DND-41 (cell line): Measurements from ENCODE around the gene SERPING1.

Source experiments
- ATAC-seq: fragments of 200-7000 bp; cut with Tn5 transposase; 3 replicates; pipeline ENCODE4 v1.9.1; 2021; ENCODE audit warnings: low read depth; ENCODE audit not compliant: insufficient read depth
- DNase-seq: peaks from one replicate; pipeline ENCODE4 v3.0.0-alpha.2; 2020
- H2AFZ ChIP-seq: 2 replicates; pipeline ENCODE4 v1.6.0; 2012; ENCODE audit warnings: low read depth, low read length
- H3K27ac ChIP-seq: 2 replicates; pipeline ENCODE4 v1.5.1; 2012; ENCODE audit warnings: low read length, inconsistent platforms
- H3K27me3 ChIP-seq: fragments of 200-600 bp; sonication (generic); 2 replicates; pipeline ENCODE4 v1.6.0; 2012; ENCODE audit warnings: low read length, mild to moderate bottlenecking, inconsistent platforms; ENCODE audit not compliant: insufficient read depth, poor library complexity
- H3K36me3 ChIP-seq: 2 replicates; pipeline ENCODE4 v1.5.1; 2012; ENCODE audit warnings: low read length, inconsistent platforms; ENCODE audit not compliant: insufficient read depth
- H3K4me1 ChIP-seq: 2 replicates; pipeline ENCODE4 v1.5.1; 2012; ENCODE audit warnings: mild to moderate bottlenecking, low read length; ENCODE audit not compliant: insufficient read depth
- H3K4me2 ChIP-seq: 2 replicates; pipeline ENCODE4 v1.6.0; 2012; ENCODE audit warnings: mild to moderate bottlenecking, moderate library complexity, low read length, inconsistent platforms; ENCODE audit not compliant: insufficient read depth
- H3K4me3 ChIP-seq, 2 experiments: fragments of 200-600 bp in 1 of 2; shearing (Covaris generic) in 1 of 2; 2 replicates each; pipeline ENCODE4 v1.5.1; 2012 to 2016; ENCODE audit warnings: inconsistent platforms in 2 of 2, low read length in 2 of 2, mild to moderate bottlenecking in 2 of 2, low read depth in 1 of 2, moderate library complexity in 1 of 2
- H3K79me2 ChIP-seq: 2 replicates; pipeline ENCODE4 v1.6.0; 2012; ENCODE audit warnings: low read length, inconsistent platforms; ENCODE audit not compliant: insufficient read depth
- H3K9ac ChIP-seq: 2 replicates; pipeline ENCODE4 v1.6.0; 2012; ENCODE audit warnings: low read depth, mild to moderate bottlenecking, inconsistent platforms, low read length, moderate library complexity
- H3K9me3 ChIP-seq: 2 replicates; pipeline ENCODE4 v1.5.1; 2012; ENCODE audit warnings: low read length, moderate library complexity, mild to moderate bottlenecking, inconsistent platforms; ENCODE audit not compliant: insufficient read depth, severe bottlenecking
- H4K20me1 ChIP-seq: 2 replicates; pipeline ENCODE4 v1.6.0; 2012; ENCODE audit warnings: low read length; ENCODE audit not compliant: insufficient read depth
- EZH2 ChIP-seq: IDR thresholded peaks from 3 replicates; pipeline ENCODE4 v1.6.1; 2012; ENCODE audit warnings: borderline replicate concordance, low read depth, mild to moderate bottlenecking, moderate library complexity, low read length, inconsistent platforms; ENCODE audit not compliant: severe bottlenecking
- TF ChIP-seq, protein P1 (sequence below): IDR thresholded peaks from 2 replicates; pipeline ENCODE4 v1.5.1; 2012; ENCODE audit warnings: borderline replicate concordance, low read length, moderate library complexity, mild to moderate bottlenecking; ENCODE audit not compliant: poor library complexity, severe bottlenecking; ENCODE audit errors: extremely low read depth

The SERPING1 gene

DNA sequence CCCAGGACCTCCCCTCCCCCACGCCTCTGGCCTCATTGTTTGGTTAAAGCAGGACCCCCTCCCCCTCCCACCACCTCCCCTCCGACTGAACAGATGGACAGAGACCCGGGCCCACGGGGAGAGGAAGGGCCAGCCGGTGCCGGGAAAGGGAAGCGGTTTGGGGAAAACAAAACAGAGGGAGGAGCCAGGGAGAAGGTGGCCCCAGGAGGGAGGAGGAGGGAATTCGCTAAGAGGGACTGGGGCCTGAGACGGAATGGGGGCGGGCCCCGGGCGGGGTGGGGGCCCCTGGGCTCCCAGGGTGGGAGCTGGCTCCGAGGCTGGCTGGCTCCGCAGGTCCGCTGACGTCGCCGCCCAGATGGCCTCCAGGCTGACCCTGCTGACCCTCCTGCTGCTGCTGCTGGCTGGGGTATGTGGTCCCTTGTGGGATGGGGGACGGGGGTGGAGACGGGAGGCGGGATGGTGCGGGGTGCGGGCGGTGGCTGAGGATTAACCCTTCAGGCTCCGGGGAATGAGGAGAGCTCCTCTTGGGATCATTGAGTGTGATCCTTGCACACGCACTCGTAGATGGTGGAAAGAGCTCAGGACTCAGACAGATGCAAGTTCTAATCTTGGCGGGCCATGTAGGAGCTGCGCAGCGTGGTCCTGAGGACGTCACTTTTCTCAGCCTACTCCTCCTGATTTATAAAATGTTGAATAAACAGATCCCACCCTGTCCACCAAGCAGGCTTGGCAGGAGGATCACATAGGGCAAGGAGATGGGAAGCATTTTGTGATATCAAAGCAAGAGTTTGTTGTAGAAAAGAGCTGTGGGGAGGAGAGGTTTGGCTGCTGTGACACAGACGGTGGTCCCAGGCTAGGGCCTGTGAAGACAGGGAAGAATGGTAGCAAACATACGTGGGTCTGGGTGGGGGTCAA, 688 bp downstream of the SERPING1 start:
- no peak overlapping the region for H3K4me2 ChIP-seq
- no peaks in the 10 kb centered on the region for H3K9me3 ChIP-seq
- TF ChIP-seq EZH2 = no peak
- TF ChIP-seq, protein P1, sequence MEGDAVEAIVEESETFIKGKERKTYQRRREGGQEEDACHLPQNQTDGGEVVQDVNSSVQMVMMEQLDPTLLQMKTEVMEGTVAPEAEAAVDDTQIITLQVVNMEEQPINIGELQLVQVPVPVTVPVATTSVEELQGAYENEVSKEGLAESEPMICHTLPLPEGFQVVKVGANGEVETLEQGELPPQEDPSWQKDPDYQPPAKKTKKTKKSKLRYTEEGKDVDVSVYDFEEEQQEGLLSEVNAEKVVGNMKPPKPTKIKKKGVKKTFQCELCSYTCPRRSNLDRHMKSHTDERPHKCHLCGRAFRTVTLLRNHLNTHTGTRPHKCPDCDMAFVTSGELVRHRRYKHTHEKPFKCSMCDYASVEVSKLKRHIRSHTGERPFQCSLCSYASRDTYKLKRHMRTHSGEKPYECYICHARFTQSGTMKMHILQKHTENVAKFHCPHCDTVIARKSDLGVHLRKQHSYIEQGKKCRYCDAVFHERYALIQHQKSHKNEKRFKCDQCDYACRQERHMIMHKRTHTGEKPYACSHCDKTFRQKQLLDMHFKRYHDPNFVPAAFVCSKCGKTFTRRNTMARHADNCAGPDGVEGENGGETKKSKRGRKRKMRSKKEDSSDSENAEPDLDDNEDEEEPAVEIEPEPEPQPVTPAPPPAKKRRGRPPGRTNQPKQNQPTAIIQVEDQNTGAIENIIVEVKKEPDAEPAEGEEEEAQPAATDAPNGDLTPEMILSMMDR = no peak
- H3K27ac ChIP-seq = no peak overlapping the region
- no peak overlapping the region for H3K9ac ChIP-seq
- no peaks in the 10 kb centered on the region for H3K36me3 ChIP-seq
- H3K4me1 ChIP-seq = peaks cover 2% of the 10 kb centered on the region
- no peaks in the 10 kb centered on the region for H3K79me2 ChIP-seq
- no peak for DNase-seq
- no peaks in the 10 kb centered on the region for H4K20me1 ChIP-seq
- no peaks in the 10 kb centered on the region for H3K27me3 ChIP-seq
- H2AFZ ChIP-seq = no peak overlapping the region
- ATAC-seq = no peak
- no peak overlapping the region for H3K4me3 ChIP-seq

DNA sequence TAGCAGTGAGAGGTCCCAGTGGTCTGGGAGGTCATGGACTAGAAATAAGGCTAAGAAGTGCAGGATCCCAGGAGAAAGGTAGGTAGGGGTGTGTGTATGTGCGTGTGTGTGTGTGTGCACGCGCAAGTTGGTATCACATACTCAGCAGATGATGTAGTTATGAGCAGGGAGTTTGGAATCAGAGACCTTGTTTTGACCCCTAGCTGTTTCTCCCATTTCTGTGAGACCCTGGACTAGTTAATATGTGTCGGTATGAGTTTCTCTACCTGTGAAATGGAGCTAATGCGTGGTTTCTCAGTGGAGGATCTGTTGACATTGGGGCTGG, 1.3 kb downstream of the SERPING1 start:
- ATAC-seq (no peak), DNase-seq (no peak)
- H3K36me3 ChIP-seq = no peaks in the 10 kb centered on the region
- H3K79me2 ChIP-seq = no peaks in the 10 kb centered on the region
- H3K27me3 ChIP-seq = no peaks in the 10 kb centered on the region
- H3K4me3 ChIP-seq = no peak overlapping the region
- no peak overlapping the region for H2AFZ ChIP-seq
- TF ChIP-seq EZH2 = no peak
- TF ChIP-seq, protein P1 = no peak
- no peaks in the 10 kb centered on the region for H3K9me3 ChIP-seq
- H3K27ac ChIP-seq = no peak overlapping the region
- no peaks in the 10 kb centered on the region for H4K20me1 ChIP-seq
- H3K4me1 ChIP-seq = peaks cover 8% of the 10 kb centered on the region
- no peak overlapping the region for H3K4me2 ChIP-seq
- no peak overlapping the region for H3K9ac ChIP-seq

DNA sequence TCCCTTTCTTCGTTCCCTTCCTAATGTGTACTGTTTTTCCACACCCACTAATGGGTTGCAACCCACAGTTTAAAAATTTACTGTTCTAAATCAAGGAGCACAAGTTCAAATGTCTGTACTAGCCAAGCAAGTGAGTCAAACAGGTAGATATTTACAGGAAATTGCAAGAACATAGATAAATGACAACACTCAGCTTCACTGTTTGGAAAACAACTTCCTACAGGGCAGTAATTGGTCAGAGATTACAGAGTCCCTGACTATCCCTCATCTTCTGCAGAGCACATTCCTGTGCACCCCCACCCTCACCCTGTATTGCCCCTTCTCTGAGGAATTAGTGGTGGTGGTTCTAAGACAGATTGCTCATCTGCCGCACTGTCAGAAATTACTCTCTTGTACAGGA, 1.9 kb downstream of the SERPING1 start:
- H2AFZ ChIP-seq = no peak overlapping the region
- H4K20me1 ChIP-seq = no peaks in the 10 kb centered on the region
- TF ChIP-seq, protein P1 = no peak
- TF ChIP-seq EZH2 = no peak
- no peak overlapping the region for H3K4me3 ChIP-seq
- peaks cover 14% of the 10 kb centered on the region for H3K4me1 ChIP-seq
- H3K27me3 ChIP-seq = no peaks in the 10 kb centered on the region
- H3K4me2 ChIP-seq = no peak overlapping the region
- no peaks in the 10 kb centered on the region for H3K36me3 ChIP-seq
- no peak overlapping the region for H3K27ac ChIP-seq
- ATAC-seq (no peak), DNase-seq (no peak)
- H3K9me3 ChIP-seq = no peaks in the 10 kb centered on the region
- no peak overlapping the region for H3K9ac ChIP-seq
- no peaks in the 10 kb centered on the region for H3K79me2 ChIP-seq
